A673 (cell line): ENCODE measurements around the gene TARBP2. TPM values are rescaled to one million over a fixed set of nuclear protein-coding genes. Genes with fewer than 3 reads are reported as not detected.
"Not testable (repeated sequence)": the region's sequence is repeated elsewhere in the genome, so short reads cannot be mapped to it uniquely, and the experiment has no call there.

Source experiments
- BruUV-seq: library from RNA; stranded (reverse); fragments of 400-500 nt; replicated peaks from 2 replicates; lab custom pipeline; 2021; lab: Mats Ljungman, UMichigan
- CTCF ChIA-PET: fragments of 300-600 bp; sonication (Branson Sonifier 250); formaldehyde crosslinking; loops from one replicate; lab custom pipeline; 2022; ENCODE audit warnings: antibody characterized with exemption; lab: Charles Lee
- POLR2A ChIA-PET: fragments of 300-600 bp; sonication (Branson Sonifier 250); formaldehyde crosslinking; loops from one replicate; lab custom pipeline; 2022; ENCODE audit warnings: antibody characterized with exemption; ENCODE audit not compliant: low non-redundant PET; lab: Charles Lee
- DNase-seq: peaks from one replicate; pipeline ENCODE4 v3.0.0-alpha.2; 2015; ENCODE audit warnings: low spot score
- H3K27ac ChIP-seq: fragments of 200-600 bp; sonication (generic); 2 replicates; pipeline ENCODE4 v1.5.1; 2016; ENCODE audit warnings: mixed run types, low read depth, mild to moderate bottlenecking, mixed read lengths, antibody characterized with exemption, low read length; ENCODE audit not compliant: poor library complexity, severe bottlenecking
- H3K27me3 ChIP-seq: fragments of 200-600 bp; sonication (generic); replicated peaks from 2 replicates; pipeline ENCODE4 v1.6.1; 2017; ENCODE audit warnings: mixed run types, low read depth, mild to moderate bottlenecking, mixed read lengths, antibody characterized with exemption, low read length; ENCODE audit not compliant: insufficient read depth, poor library complexity
- H3K36me3 ChIP-seq: fragments of 200-600 bp; sonication (generic); 2 replicates; pipeline ENCODE4 v1.6.1; 2016; ENCODE audit warnings: mixed run types, mild to moderate bottlenecking, mixed read lengths, antibody characterized with exemption, low read length; ENCODE audit not compliant: insufficient read depth, poor library complexity, severe bottlenecking
- H3K4me1 ChIP-seq: fragments of 200-600 bp; sonication (generic); 2 replicates; pipeline ENCODE4 v1.6.1; 2017; ENCODE audit warnings: mixed run types, mild to moderate bottlenecking, mixed read lengths, antibody characterized with exemption, low read length; ENCODE audit not compliant: insufficient read depth, poor library complexity, severe bottlenecking
- H3K4me3 ChIP-seq: fragments of 200-600 bp; sonication (generic); 2 replicates; pipeline ENCODE4 v1.5.1; 2016; ENCODE audit warnings: low read depth, mixed run types, mild to moderate bottlenecking, mixed read lengths, low read length; ENCODE audit not compliant: poor library complexity, severe bottlenecking
- H3K9me3 ChIP-seq: fragments of 200-600 bp; sonication (generic); 2 replicates; pipeline ENCODE4 v1.6.1; 2016; ENCODE audit warnings: mixed run types, low read depth, mild to moderate bottlenecking, mixed read lengths, antibody characterized with exemption, low read length; ENCODE audit not compliant: poor library complexity, severe bottlenecking
- CTCF ChIP-seq: fragments of 300-800, 200-600 bp; sonication (generic); conservative IDR thresholded peaks from 2 replicates; pipeline ENCODE4 v1.5.1; 2017; ENCODE audit warnings: low read depth, mild to moderate bottlenecking, antibody characterized with exemption, low read length, moderate library complexity, mixed read lengths
- EZH2 ChIP-seq: fragments of 200-600 bp; sonication (generic); IDR thresholded peaks from 2 replicates; pipeline ENCODE4 v1.6.1; 2017; ENCODE audit warnings: borderline replicate concordance, low read depth, mild to moderate bottlenecking, mixed read lengths, antibody characterized with exemption, low read length; ENCODE audit not compliant: poor library complexity, severe bottlenecking
- intact Hi-C: fragments of 100-400 bp; cut with micrococcal nuclease; formaldehyde crosslinking; loops from one replicate; pipeline ENCODE4 v1.10.0; 2022; ENCODE audit not compliant: unreplicated experiment
- total RNA-seq: library from RNA; stranded (reverse); gene quantifications from 2 replicates; pipeline ENCODE4 v1.2.3, GENCODE V29; 2021

TARBP2 gene
- total RNA-seq, 1 experiment from 2014 or later: 70.9 TPM

- no peak for DNase-seq
- intact Hi-C loops: no loop called here
- no peak for TF ChIP-seq CTCF
- no peak for TF ChIP-seq EZH2
- ChIA-PET CTCF (no interaction called here), POLR2A (no interaction called here)
- Histone ChIP-seq H3K27me3 (no peaks in the 10 kb centered on the region), H3K4me3 (no peak overlapping the region), H3K27ac (no peak overlapping the region), H3K36me3 (peaks cover 79% of the 10 kb centered on the region), H3K9me3 (no peaks in the 10 kb centered on the region), H3K4me1 (peaks cover 4% of the 10 kb centered on the region)
- no TSS peak for BruUV-seq
These were observed 20.3 kb upstream of the TARBP2 start for GRCh38 chr12:53480491-53481442.

GRCh38 chr12:53481458-53481857 is 19.6 kb upstream of the TARBP2 start:
- H3K27ac ChIP-seq, BruUV-seq, H3K9me3 ChIP-seq, intact Hi-C loops, H3K27me3 ChIP-seq, DNase-seq, H3K4me1 ChIP-seq, H3K4me3 ChIP-seq: not testable (repeated sequence)
- CTCF ChIA-PET: interaction anchor here (1.1 kb wide), 1 partner anchor 129 kb away, joined by 3 read pairs; no protein-coding TSS in a partner anchor
- POLR2A ChIA-PET: interaction anchor here (0.6 to 0.7 kb wide), 2 partner anchors 17 to 60 kb away, joined by 3 to 6 read pairs; no protein-coding TSS in a partner anchor
- H3K36me3 ChIP-seq: peaks cover 79% of the 10 kb centered on the region

DNA sequence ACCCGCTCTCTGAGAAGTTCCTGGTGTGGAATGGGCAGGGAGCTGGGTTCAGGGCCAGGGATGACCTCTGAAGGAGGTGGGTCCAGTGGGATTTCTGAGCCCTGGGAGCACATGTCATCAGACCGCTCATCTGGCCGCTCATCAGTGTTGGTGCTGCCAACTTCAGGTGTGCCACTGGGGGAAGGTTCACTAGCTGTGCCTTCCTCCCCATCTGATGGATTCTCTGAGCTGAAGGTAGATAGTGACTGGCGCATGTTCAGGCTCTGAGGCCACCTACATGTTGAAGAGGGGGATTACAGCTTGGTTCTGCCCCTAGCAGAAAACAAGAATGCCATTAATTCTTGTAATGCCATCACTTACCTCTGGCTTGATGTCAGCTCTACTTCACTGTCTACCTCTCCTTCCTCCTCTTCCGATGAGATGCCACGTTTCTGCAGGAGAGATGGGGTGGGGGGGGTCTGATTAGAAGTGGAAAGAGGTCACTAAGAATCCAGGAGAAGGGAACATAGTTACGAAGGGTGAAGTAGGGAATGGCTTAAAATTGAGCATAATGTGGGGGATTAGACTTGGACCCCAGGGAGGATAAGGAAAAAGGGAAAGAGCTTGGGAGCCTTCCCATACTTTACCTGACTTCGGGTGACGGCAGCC is 19.0 kb upstream of the TARBP2 start:
- peaks cover 75% of the 10 kb centered on the region for H3K36me3 ChIP-seq
- ChIA-PET POLR2A (interaction anchor here (0.6 to 0.7 kb wide), 2 partner anchors 17 to 61 kb away, joined by 3 to 6 read pairs; no protein-coding TSS in a partner anchor), CTCF (interaction anchor here (1.1 kb wide), 1 partner anchor 130 kb away, joined by 3 read pairs; no protein-coding TSS in a partner anchor)
- DNase-seq: peak; percentile 60
- TF ChIP-seq EZH2 (no peak), CTCF (0 out of 2 replicates have a peak, but pooled peaks have one; percentile 35)
- intact Hi-C loops: no loop called here
- no peak overlapping the region for H3K27ac ChIP-seq
- H3K9me3 ChIP-seq: no peaks in the 10 kb centered on the region
- no peak overlapping the region for H3K4me3 ChIP-seq
- no peaks in the 10 kb centered on the region for H3K4me1 ChIP-seq
- no peaks in the 10 kb centered on the region for H3K27me3 ChIP-seq
- BruUV-seq: no TSS peak
